GM19043 (cell line): ENCODE measurements around the gene ASIC4.

Source experiments
- ATAC-seq: cut with Tn5 transposase; IDR thresholded peaks from one replicate; pipeline ENCODE4 v1.9.1; 2021; ENCODE audit warnings: low read depth; ENCODE audit not compliant: unreplicated experiment

ASIC4 gene

DNA sequence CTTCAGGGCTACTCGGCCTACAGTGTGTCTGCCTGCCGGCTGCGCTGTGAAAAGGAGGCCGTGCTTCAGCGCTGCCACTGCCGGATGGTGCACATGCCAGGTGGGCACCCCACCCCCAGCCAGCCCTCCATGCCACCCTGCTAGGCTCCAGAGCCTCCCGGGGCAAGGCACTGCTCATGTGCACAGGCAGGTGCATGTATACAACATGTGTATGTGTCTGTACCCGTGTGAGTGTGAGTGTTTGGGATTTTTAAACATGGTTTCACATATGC is 18.0 kb downstream of the ASIC4 start:
- ATAC-seq = no peak

- no peak for ATAC-seq
Observed at GRCh38 chr2:219533930-219534661, 19.8 kb downstream of the ASIC4 start.

DNA sequence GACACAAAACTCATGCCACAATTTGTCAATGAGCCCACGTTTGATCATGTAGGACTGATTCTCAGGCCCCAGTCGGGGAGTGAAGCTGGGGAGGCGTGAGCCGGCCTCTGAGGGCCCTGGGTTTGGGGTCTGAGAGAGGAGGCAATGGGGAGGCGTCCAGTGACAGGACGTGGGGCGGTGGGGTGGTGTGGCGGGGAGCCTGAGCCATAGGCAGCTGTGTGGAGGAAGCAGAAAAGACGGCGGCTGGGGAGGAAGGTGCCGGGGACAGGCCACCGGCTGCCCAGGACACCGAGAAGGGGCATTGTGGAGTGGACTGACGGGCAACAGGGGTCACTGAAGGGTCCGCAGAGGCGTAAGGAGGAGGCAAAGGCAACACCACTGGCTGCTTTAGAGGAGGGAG is 22.1 kb downstream of the ASIC4 start:
- ATAC-seq = no peak

- no peak for ATAC-seq
Observed at GRCh38 chr2:219536967-219537366, 22.7 kb downstream of the ASIC4 start.

GRCh38 chr2:219537657-219538488 is 23.6 kb downstream of the ASIC4 start:
- ATAC-seq = no peak

GRCh38 chr2:219538504-219538951 is 24.2 kb downstream of the ASIC4 start:
- no peak for ATAC-seq

DNA sequence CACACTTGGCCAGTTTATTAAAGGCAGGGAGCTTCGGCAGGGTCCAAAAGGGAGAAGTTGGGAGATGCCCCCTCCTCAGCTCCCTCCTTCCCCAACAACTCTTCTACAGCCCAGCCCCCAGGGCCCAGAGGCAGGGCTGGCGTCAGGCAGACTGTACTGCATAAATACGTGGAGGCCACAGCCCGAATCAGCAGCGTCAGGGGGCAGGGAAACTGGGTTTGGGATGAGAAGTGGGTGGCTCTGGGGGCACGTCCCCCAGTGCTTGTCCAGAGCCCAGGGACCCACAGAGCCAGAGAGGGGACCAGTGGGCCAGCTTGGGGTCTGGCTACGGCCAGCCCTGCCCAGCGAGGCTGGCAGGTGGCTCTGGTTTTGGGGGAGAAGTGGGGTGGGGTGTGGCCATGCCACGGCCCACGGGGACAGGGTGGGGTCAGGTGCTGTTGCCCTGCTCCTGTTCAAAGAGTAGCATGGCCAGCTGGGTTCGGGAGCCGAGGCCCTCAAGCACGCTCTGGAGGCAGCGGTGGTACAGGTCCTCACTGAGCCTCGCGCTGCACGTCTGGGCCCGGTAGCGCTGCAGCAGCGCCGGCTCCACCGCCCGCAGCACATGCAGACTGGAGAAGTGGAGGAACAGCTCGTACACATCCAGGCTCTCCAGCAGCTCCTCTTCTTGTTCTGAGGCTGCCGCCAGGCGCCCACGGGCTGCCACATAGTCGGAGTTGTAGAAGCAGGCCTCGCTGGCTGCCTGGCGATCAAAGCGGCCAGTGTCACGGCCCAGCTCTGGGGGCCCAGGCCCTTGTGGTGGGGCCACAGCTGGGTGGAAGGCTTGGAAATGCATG is 24.9 kb downstream of the ASIC4 start:
- ATAC-seq = no peak

- no peak for ATAC-seq
Observed at GRCh38 chr2:219539926-219540678, 25.8 kb downstream of the ASIC4 start.

DNA sequence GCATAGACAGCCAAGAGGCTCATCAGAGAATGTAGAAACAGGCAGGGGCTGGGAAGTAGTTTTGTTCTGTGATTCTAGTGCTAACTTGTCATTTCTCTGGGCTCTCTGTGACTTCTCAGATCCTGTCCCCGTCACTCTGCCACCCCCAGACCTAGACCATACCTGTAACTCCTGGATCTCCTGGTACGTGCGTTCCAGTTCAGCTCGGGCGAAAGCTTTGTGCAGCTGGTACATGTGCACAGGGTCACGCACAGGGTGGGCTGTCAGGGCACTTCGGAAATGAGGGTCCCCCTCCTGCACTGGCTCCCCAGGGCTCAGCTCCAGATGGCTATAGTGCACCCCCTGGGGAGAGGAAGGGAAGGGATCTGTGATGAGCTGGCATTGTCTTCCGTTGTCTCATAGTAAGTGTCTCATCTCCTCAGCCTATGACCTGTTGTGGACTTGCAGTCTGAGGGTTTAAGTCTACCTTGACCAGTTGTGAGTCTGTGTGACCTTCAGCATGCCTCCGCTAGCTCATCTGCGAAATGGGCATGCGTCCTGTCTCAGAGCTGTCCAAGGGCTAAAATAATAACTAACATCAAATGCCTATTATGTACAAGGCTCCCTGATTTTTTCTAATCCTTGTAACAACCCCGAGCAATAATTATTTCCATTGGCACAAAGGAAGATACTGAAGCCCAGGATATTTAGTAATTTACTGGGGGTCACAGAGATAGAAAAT is 26.7 kb downstream of the ASIC4 start:
- no peak for ATAC-seq

DNA sequence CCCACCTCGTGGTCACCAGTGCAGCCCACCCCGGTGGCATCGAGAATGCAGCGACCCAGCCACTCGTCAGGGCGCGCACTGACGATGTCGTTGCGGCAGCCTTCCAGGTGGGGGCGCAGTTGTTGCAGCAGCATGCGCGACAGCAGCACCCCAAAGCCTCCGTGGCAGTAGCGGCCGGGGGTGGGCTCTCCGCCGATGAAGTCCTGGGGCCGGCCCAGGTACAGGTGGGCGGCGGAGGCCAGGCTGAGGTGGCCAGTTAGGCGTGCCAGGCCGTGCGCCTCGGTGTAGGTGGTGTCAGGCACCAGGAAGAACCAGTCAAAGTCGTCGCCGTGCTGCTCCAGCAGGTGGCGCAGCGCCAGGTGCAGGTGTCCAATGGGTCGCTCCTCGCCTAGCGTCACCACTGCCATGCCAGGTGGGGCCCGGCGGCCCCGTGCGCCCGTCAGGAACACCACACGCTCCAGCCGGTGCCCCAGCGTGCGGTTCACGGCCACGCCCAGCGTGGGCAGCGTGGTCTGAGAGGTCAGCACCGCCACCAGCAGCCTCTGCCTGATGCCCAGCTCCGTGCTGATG is 27.4 kb downstream of the ASIC4 start:
- peak; percentile 41 for ATAC-seq

- peak; percentile 28 for ATAC-seq
Observed at GRCh38 chr2:219542931-219543595, 28.8 kb downstream of the ASIC4 start.

GRCh38 chr2:219543596-219544358 is 29.5 kb downstream of the ASIC4 start, which contains the start of the genes CHPF and TMEM198:
Gene CHPF (minus strand): TSS chr2:219543809. CDS start chr2:219543538, 271 bp downstream.
Gene TMEM198 (plus strand): TSS chr2:219544028. CDS start chr2:219544728, 700 bp downstream.
- peak; percentile 76 for ATAC-seq

- ATAC-seq = no peak
Observed at GRCh38 chr2:219544567-219544966, 30.3 kb downstream of the ASIC4 start.

DNA sequence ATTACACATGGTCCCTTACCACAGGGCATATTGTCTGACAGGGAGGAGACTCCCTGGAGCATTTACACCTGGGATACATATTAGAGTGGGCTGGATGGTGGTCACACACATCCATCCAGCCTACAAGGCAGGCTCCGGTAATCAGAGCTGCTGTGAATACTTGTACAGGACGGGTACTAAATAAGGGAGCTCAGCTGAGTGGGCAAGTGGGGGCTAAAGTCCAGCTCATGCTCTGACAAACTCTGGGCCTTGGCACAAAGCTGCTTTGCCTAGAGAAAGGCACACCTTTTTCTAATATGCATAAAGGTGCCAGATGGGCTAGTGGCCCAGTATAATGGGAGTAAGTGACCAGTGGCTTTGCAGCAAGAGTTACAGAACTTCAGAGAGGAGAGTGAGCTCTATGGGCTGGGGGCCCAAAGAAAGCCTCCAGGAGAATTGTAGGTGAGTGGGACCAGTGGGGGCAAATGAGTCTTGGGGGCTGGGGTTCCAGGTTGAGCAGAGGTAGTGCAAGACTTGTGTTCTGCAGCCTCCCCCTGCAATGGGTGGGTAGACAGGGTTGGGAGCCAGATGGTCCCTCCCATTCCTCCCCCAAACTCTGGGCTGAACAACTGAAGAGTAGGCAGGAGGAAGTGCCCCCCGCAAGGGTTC is 31.1 kb downstream of the ASIC4 start:
- ATAC-seq = no peak

DNA sequence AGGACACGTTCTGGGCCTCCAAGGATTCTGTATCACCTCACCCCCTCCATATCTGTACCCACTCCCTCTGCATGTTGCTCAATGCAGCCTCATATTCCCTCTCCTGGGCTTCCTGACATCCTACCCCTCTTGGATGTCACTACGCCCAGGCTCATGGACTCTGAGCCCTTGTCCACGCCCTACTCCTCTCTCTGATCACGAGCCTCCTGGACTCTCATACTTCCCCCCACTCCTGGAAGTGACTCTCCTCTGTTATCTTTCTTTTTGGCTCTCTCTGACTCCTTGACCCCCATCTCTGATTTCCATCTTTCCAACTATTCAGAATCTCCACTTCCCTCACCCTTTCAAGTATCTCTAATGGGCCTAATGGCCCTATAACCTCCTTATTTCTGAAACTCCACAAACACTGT is 31.7 kb downstream of the ASIC4 start:
- no peak for ATAC-seq

GRCh38 chr2:219547621-219548020 is 33.3 kb downstream of the ASIC4 start:
- no peak for ATAC-seq

DNA sequence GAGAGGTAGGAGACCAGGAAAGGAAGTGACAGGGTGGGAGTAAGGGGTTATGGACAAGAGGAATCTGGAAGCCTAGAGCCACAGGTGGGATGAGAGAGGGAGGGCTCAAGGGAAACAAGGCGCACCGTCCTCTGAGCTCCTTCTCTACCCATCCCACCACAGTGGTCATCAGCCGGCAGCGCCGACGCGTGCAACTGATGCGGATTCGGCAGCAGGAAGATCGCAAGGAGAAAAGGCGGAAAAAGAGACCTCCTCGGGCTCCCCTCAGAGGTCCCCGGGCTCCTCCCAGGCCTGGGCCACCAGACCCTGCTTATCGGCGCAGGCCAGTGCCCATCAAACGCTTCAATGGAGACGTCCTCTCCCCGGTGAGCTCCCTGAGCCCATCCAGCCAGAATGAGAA is 34.7 kb downstream of the ASIC4 start:
- ATAC-seq = no peak

GRCh38 chr2:219549619-219550018 is 35.3 kb downstream of the ASIC4 start:
- no peak for ATAC-seq
